HL-60/S4 (cell line): Measurements from ENCODE around the gene CD274.
"Not testable (repeated sequence)": the region's sequence is repeated elsewhere in the genome, so short reads cannot be mapped to it uniquely, and the experiment has no call there.

Source experiments
- in situ Hi-C: fragments of 300-500 bp; cut with MboI; formaldehyde crosslinking; loops from 2 replicates; pipeline ENCODE4 v1.14.3; 2022; ENCODE audit warnings: low sequenced_read_pairs

Gene CD274

GRCh38 chr9:5492965-5493678 lies 42.8 kb downstream of the CD274 start:
- in situ Hi-C loops: no loop called here

GRCh38 chr9:5493679-5494511 lies 43.6 kb downstream of the CD274 start:
- in situ Hi-C loops: no loop called here

GRCh38 chr9:5494765-5495164 lies 44.4 kb downstream of the CD274 start:
- in situ Hi-C loops: not testable (repeated sequence)

GRCh38 chr9:5499157-5499556 lies 48.8 kb downstream of the CD274 start:
- in situ Hi-C loops: no loop called here

GRCh38 chr9:5499889-5500398 lies 49.6 kb downstream of the CD274 start:
- in situ Hi-C loops: no loop called here

GRCh38 chr9:5500441-5501235 lies 50.3 kb downstream of the CD274 start:
- in situ Hi-C loops: no loop called here

GRCh38 chr9:5502553-5502952 lies 52.2 kb downstream of the CD274 start:
- in situ Hi-C loops: no loop called here

GRCh38 chr9:5509573-5509972 lies 59.2 kb downstream of the CD274 start:
- in situ Hi-C loops: no loop called here

- in situ Hi-C loops: no loop called here
Measured at GRCh38 chr9:5510360-5510931, 60.1 kb downstream of the CD274 start, which contains the start of gene PDCD1LG2. Gene PDCD1LG2, plus strand, starts transcription at chr9:5510531. Its CDS starts 12,016 bp downstream, at chr9:5522547.

GRCh38 chr9:5510989-5511388 lies 60.6 kb downstream of the CD274 start:
- in situ Hi-C loops: no loop called here

GRCh38 chr9:5511476-5511875 lies 61.1 kb downstream of the CD274 start:
- in situ Hi-C loops: no loop called here

- in situ Hi-C loops: no loop called here
Measured at GRCh38 chr9:5511935-5512580, 61.7 kb downstream of the CD274 start.

- in situ Hi-C loops: no loop called here
Measured at GRCh38 chr9:5512658-5513452, 62.5 kb downstream of the CD274 start.

- in situ Hi-C loops: no loop called here
Measured at GRCh38 chr9:5513966-5514616, 63.7 kb downstream of the CD274 start.

- in situ Hi-C loops: no loop called here
Measured at GRCh38 chr9:5514617-5515260, 64.4 kb downstream of the CD274 start.

- in situ Hi-C loops: no loop called here
Measured at GRCh38 chr9:5515261-5515650, 64.9 kb downstream of the CD274 start.

- in situ Hi-C loops: no loop called here
Measured at GRCh38 chr9:5516453-5517220, 66.3 kb downstream of the CD274 start.
